Left lobe of liver (tissue), 2 donors: ENCODE results near the gene DES. TPM values are rescaled to one million over a fixed set of nuclear protein-coding genes. Genes with fewer than 3 reads are reported as not detected.
"Not testable (repeated sequence)": the region's sequence is repeated elsewhere in the genome, so short reads cannot be mapped to it uniquely, and the experiment has no call there.

Source experiments
- ATAC-seq: fragments of 200-7000 bp; cut with Tn5 transposase; one replicate; pipeline ENCODE4 v1.9.1; 2020; ENCODE audit warnings: mild to moderate bottlenecking, moderate library complexity
- DNase-seq: peaks from one replicate; pipeline ENCODE4 v3.0.0-alpha.2; 2020; ENCODE audit warnings: low spot score
- total RNA-seq: library from RNA; stranded (reverse); gene quantifications from one replicate; pipeline ENCODE4 v1.2.1, GENCODE V29; 2021
- donor health status: DM: no; HTN: no; CAD: no; lungs with moderate emphysema.
- donor health status: DM: no; HTN: yes; CAD: no.

The DES gene
- total RNA-seq: 1.8 TPM

GRCh38 chr2:219418155-219419011 lies at the start of gene DES:
Gene DES, plus strand, starts transcription at chr2:219418377. Its CDS starts 86 bp downstream, at chr2:219418463.
- DNase-seq (no peak), ATAC-seq (no peak)

GRCh38 chr2:219368690-219369191 lies 49.4 kb upstream of the DES start:
- DNase-seq: no peak
- peak; percentile 40 for ATAC-seq

GRCh38 chr2:219369447-219369861 lies 48.7 kb upstream of the DES start:
- peak; percentile 93 for ATAC-seq
- DNase-seq: peak; percentile 86

GRCh38 chr2:219378163-219378851 lies 39.9 kb upstream of the DES start:
- ATAC-seq: no peak
- no peak for DNase-seq

GRCh38 chr2:219380926-219381325 lies 37.3 kb upstream of the DES start:
- ATAC-seq (no peak), DNase-seq (no peak)

GRCh38 chr2:219381448-219381847 lies 36.7 kb upstream of the DES start:
- DNase-seq (no peak), ATAC-seq (no peak)

GRCh38 chr2:219384083-219384713 lies 34.0 kb upstream of the DES start:
- DNase-seq (no peak), ATAC-seq (no peak)

- ATAC-seq: no peak
- no peak for DNase-seq
Measured at GRCh38 chr2:219384859-219385258, 33.3 kb upstream of the DES start.

GRCh38 chr2:219385958-219386520 lies 32.1 kb upstream of the DES start:
- DNase-seq (no peak), ATAC-seq (no peak)

GRCh38 chr2:219386532-219387280 lies 31.5 kb upstream of the DES start:
- DNase-seq (no peak), ATAC-seq (no peak)

GRCh38 chr2:219387306-219388120 lies 30.7 kb upstream of the DES start, which contains the start of gene DNPEP:
Gene DNPEP, minus strand, starts transcription at chr2:219387912. Its CDS starts 118 bp downstream, at chr2:219387794.
- ATAC-seq (peak; percentile 74), DNase-seq (peak; percentile 96)

GRCh38 chr2:219388121-219388906 lies 29.9 kb upstream of the DES start:
- DNase-seq (peak; percentile 99), ATAC-seq (peak; percentile 81)

GRCh38 chr2:219388907-219389156 lies 29.3 kb upstream of the DES start:
- DNase-seq (no peak), ATAC-seq (no peak)

GRCh38 chr2:219392754-219393153 lies 25.4 kb upstream of the DES start:
- DNase-seq (no peak), ATAC-seq (no peak)

- not testable (repeated sequence) for DNase-seq, ATAC-seq
Measured at GRCh38 chr2:219395056-219395455, 23.1 kb upstream of the DES start.

GRCh38 chr2:219395609-219396008 lies 22.6 kb upstream of the DES start:
- DNase-seq: no peak

GRCh38 chr2:219396863-219397457 lies 21.2 kb upstream of the DES start:
- DNase-seq: no peak
- ATAC-seq: no peak

More at GRCh38 chr2:219395609-219396008, 22.6 kb upstream of the DES start:
- no peak for ATAC-seq

- ATAC-seq: peak; percentile 80
- DNase-seq: no peak
Measured at GRCh38 chr2:219398721-219399363, 19.3 kb upstream of the DES start.
